Loucy (cell line): ENCODE measurements around the gene ZBTB1.
A peak's percentile ranks its signal among the peaks of the same experiment; 100 is the strongest.
"Not testable (repeated sequence)": the region's sequence is repeated elsewhere in the genome, so short reads cannot be mapped to it uniquely, and the experiment has no call there.

ENCODE experiments used
- H2AFZ ChIP-seq: fragments of 200-600 bp; sonication (generic); 2 replicates; pipeline ENCODE4 v1.6.0; 2016; ENCODE audit warnings: antibody characterized with exemption, mild to moderate bottlenecking, low read length, moderate library complexity
- H3F3A ChIP-seq: fragments of 200-600 bp; 2 replicates; pipeline ENCODE4 v1.6.0; 2016; ENCODE audit warnings: antibody characterized with exemption, low read depth, mild to moderate bottlenecking
- H3K27me3 ChIP-seq: fragments of 200-600 bp; sonication (generic); 2 replicates; pipeline ENCODE4 v1.6.1; 2014; ENCODE audit warnings: low read length, mild to moderate bottlenecking; ENCODE audit not compliant: insufficient read depth, poor library complexity, severe bottlenecking
- H3K36me3 ChIP-seq: fragments of 200-600 bp; sonication (generic); 2 replicates; pipeline ENCODE4 v1.6.1; 2016; ENCODE audit warnings: low read length; ENCODE audit not compliant: insufficient read depth
- H3K4me1 ChIP-seq: fragments of 200-600 bp; sonication (generic); 2 replicates; pipeline ENCODE4 v1.5.1; 2014; ENCODE audit warnings: low read length, mild to moderate bottlenecking; ENCODE audit not compliant: insufficient read depth, poor library complexity, severe bottlenecking
- H3K4me2 ChIP-seq: fragments of 200-600 bp; sonication (generic); 2 replicates; pipeline ENCODE4 v1.6.0; 2014; ENCODE audit warnings: antibody characterized with exemption, low read length, low read depth, mild to moderate bottlenecking; ENCODE audit not compliant: poor library complexity, severe bottlenecking
- H3K4me3 ChIP-seq: fragments of 200-600 bp; sonication (generic); 2 replicates; pipeline ENCODE4 v1.5.1; 2014; ENCODE audit warnings: low read length, mild to moderate bottlenecking, mixed read lengths; ENCODE audit not compliant: poor library complexity, severe bottlenecking
- H3K79me2 ChIP-seq: fragments of 200-600 bp; sonication (generic); 2 replicates; pipeline ENCODE4 v1.6.1; 2014; ENCODE audit warnings: low read length; ENCODE audit not compliant: insufficient read depth
- H3K9ac ChIP-seq: fragments of 200-600 bp; sonication (generic); 2 replicates; pipeline ENCODE4 v1.6.0; 2014; ENCODE audit warnings: mild to moderate bottlenecking, low read depth, low read length, moderate library complexity; ENCODE audit not compliant: poor library complexity, severe bottlenecking
- H3K9me2 ChIP-seq: fragments of 200-600 bp; sonication (generic); replicated peaks from 2 replicates; pipeline ENCODE4 v1.6.1; 2016; ENCODE audit warnings: low read depth, low read length, mixed read lengths
- H3K9me3 ChIP-seq: fragments of 200-600 bp; sonication (generic); 2 replicates; pipeline ENCODE4 v1.6.1; 2014; ENCODE audit warnings: mild to moderate bottlenecking, antibody characterized with exemption, low read length, low read depth; ENCODE audit not compliant: insufficient read depth
- H4K20me1 ChIP-seq: fragments of 200-600 bp; sonication (generic); 2 replicates; pipeline ENCODE4 v1.6.0; 2014; ENCODE audit warnings: antibody characterized with exemption, low read length, mild to moderate bottlenecking; ENCODE audit not compliant: insufficient read depth, poor library complexity, severe bottlenecking
- EZH2phosphoT487 ChIP-seq: fragments of 200-600 bp; IDR thresholded peaks from 2 replicates; pipeline ENCODE4 v1.6.1; 2018; ENCODE audit warnings: antibody characterized with exemption, mild to moderate bottlenecking, moderate library complexity, borderline replicate concordance
- TF ChIP-seq, protein P1 (sequence below): fragments of 200-600 bp; sonication (generic); conservative IDR thresholded peaks from 2 replicates; pipeline ENCODE4 v1.5.1; 2014; ENCODE audit warnings: mild to moderate bottlenecking, antibody characterized with exemption, low read length

ZBTB1 gene

DNA sequence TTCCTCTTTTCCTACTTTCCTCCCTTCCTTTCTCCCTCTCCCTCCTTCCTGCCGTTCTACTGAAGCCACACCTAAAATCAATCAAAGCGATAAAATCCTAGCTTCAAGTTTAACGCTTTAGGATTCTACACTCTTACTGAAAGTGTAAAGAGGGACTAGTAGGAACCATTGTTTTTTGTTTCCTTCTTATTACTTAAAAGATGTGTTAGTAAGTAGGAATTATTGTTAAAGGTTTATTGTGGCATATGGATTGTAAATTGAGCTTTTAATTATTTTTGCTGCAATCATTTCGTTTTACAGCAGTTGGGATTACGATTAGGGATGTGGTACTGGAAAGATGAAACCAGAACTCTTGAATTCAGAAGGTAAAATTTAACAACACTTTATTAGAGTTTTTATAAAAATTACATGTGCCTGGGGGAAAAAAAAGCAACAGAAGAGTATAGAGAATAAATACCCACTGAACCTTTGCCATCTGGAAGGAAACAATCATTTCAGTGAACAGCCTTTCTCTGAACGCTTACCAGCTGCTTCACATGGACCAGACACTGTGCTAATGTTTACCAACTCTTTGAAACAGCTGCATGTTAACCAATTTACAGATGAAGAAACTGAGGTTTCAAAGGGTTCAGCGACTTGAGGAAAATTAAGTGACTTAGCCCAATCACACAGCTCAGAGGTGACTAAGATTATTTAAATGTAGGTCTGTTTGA is 46.2 kb downstream of the ZBTB1 start:
- no peak for TF ChIP-seq EZH2phosphoT487
- TF ChIP-seq, protein P1, sequence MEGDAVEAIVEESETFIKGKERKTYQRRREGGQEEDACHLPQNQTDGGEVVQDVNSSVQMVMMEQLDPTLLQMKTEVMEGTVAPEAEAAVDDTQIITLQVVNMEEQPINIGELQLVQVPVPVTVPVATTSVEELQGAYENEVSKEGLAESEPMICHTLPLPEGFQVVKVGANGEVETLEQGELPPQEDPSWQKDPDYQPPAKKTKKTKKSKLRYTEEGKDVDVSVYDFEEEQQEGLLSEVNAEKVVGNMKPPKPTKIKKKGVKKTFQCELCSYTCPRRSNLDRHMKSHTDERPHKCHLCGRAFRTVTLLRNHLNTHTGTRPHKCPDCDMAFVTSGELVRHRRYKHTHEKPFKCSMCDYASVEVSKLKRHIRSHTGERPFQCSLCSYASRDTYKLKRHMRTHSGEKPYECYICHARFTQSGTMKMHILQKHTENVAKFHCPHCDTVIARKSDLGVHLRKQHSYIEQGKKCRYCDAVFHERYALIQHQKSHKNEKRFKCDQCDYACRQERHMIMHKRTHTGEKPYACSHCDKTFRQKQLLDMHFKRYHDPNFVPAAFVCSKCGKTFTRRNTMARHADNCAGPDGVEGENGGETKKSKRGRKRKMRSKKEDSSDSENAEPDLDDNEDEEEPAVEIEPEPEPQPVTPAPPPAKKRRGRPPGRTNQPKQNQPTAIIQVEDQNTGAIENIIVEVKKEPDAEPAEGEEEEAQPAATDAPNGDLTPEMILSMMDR, result no peak

DNA sequence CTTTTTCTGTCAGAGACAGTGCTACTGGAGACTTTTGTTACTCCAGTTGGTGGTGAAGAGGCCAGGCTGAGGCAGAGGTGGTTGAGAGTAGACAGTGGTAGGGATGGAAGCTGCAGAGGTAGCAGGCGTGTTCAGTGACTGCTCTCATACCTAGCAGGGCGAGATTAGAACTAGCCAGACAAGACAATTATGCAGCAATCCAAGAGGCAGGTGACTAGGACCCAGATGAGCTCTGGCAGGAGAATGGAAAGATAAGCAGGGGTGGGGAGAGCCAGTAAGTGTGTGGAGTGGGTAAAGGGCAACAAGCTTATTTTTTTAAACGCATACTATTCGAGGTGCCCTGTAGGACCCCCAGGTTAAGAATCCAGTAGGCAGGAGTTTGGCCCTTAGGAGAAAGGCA is 50.0 kb downstream of the ZBTB1 start:
- peaks cover 1% of the 10 kb centered on the region for H3K4me1 ChIP-seq
- H3K36me3 ChIP-seq, result no peaks in the 10 kb centered on the region
- H3F3A ChIP-seq, result no peaks in the 10 kb centered on the region
- H4K20me1 ChIP-seq, result no peaks in the 10 kb centered on the region
- H3K9me3 ChIP-seq, result no peaks in the 10 kb centered on the region
- no peak overlapping the region for H2AFZ ChIP-seq
- no peak overlapping the region for H3K4me2 ChIP-seq
- no peaks in the 10 kb centered on the region for H3K27me3 ChIP-seq
- no peak overlapping the region for H3K9ac ChIP-seq
- H3K79me2 ChIP-seq, result no peaks in the 10 kb centered on the region
- H3K9me2 ChIP-seq, result no peaks in the 10 kb centered on the region
- TF ChIP-seq EZH2phosphoT487, result no peak
- TF ChIP-seq, protein P1, result no peak
- H3K4me3 ChIP-seq, result no peak overlapping the region

More for the DNA sequence above, 46.2 kb downstream of the ZBTB1 start:
- Histone ChIP-seq H3K36me3 (no peaks in the 10 kb centered on the region), H2AFZ (peak overlapping the region; percentile 84; the same call in 1 of the 2 replicates), H3K9me2 (no peaks in the 10 kb centered on the region), H3F3A (no peaks in the 10 kb centered on the region), H3K27me3 (no peaks in the 10 kb centered on the region), H3K4me3 (no peak overlapping the region), H4K20me1 (no peaks in the 10 kb centered on the region), H3K4me1 (peaks cover 5% of the 10 kb centered on the region), H3K79me2 (no peaks in the 10 kb centered on the region), H3K9me3 (no peaks in the 10 kb centered on the region), H3K9ac (no peak overlapping the region), H3K4me2 (peak overlapping the region; percentile 72)

DNA sequence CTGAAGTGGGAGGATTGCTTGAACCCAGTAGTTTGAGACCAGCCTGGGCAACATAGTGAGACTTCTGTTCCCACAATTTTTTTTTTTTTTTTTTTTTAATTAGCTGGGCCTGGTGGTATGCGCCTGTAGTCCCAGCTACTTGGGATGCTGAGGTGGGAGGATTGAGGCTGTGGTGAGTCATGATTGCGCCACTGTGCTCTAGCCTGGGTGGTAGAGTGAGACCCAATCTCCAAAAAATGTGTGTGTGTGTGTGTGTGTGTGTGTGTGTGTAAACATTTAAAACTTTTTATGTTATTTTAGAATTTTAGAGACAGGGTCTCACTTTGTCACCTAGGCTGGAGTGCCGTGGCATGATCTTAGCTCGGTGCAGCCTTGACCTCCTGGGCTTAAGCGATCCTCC is 52.0 kb downstream of the ZBTB1 start:
- no peaks in the 10 kb centered on the region for H3F3A ChIP-seq
- peaks cover 12% of the 10 kb centered on the region for H3K4me1 ChIP-seq
- no peaks in the 10 kb centered on the region for H3K9me3 ChIP-seq
- H4K20me1 ChIP-seq, result no peaks in the 10 kb centered on the region
- no peak overlapping the region for H3K4me2 ChIP-seq
- H3K27me3 ChIP-seq, result no peaks in the 10 kb centered on the region
- no peaks in the 10 kb centered on the region for H3K9me2 ChIP-seq
- no peak for TF ChIP-seq EZH2phosphoT487
- TF ChIP-seq, protein P1, result no peak
- H3K79me2 ChIP-seq, result no peaks in the 10 kb centered on the region
- H3K36me3 ChIP-seq, result no peaks in the 10 kb centered on the region
- no peak overlapping the region for H3K4me3 ChIP-seq
- H2AFZ ChIP-seq, result no peak overlapping the region
- no peak overlapping the region for H3K9ac ChIP-seq

DNA sequence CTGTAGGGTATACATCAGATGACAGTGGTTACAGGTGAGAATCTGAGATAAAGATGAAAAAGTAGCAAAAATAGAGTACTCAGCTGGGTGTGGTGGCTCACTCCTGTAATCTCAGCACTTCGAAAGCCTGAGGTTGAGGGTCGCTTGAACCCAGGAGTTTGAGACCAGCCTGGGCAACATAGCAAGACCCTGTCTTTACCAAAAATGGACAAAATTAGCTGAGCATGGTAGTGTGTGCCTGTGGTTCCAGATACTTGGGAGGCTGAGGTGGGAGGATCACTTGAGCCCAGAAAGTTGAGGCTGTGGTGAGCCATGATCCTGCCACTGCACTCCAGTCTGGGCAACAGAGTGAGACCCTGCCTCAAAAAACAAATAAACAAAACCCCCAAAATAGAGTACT is 53.6 kb downstream of the ZBTB1 start:
- not testable (repeated sequence) for H3K4me3 ChIP-seq, H3K9ac ChIP-seq, H3K4me2 ChIP-seq, H3K79me2 ChIP-seq, H3K36me3 ChIP-seq, H3K27me3 ChIP-seq, H2AFZ ChIP-seq, H3F3A ChIP-seq, H4K20me1 ChIP-seq, H3K9me3 ChIP-seq, H3K9me2 ChIP-seq
- peaks cover 14% of the 10 kb centered on the region for H3K4me1 ChIP-seq
